Stimulated activated CD8-positive, alpha-beta memory T cell treated with anti-CD3 and anti-CD28 coated beads, Interleukin-7, amount 100 ng/mL, for 4 hours (primary cell): ENCODE measurements around the gene EFEMP2.

ENCODE experiments used
- DNase-seq, 2 donors: peaks; one replicate each; pipeline ENCODE4 v3.0.0-alpha.2; 2020; ENCODE audit warnings: low read depth in 2 of 2

EFEMP2 gene

GRCh38 chr11:65826984-65827735 is 45.4 kb downstream of the EFEMP2 start:
- no peak for DNase-seq

- DNase-seq = no peak
These were observed 49.6 kb downstream of the EFEMP2 start for GRCh38 chr11:65822776-65823528.

DNA sequence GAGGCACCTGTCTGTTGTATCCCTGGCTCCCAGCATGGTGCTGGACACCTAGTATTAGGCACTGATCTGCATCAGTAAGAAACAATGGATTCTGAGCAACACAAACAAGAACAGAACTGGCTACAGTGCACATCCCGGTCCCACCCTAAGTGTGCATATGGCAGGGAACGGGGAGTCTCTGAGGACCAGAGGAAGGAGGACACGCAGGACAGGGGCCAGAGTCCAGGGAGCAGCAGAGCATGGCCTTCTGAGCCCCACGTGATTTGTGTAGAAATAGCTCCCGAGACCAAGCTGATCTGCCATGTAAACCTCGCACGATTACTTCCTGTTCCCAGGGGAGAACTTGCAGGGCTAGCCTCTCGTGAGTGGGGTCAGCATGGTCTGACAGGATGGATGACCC is 51.5 kb downstream of the EFEMP2 start:
- DNase-seq = no peak

DNA sequence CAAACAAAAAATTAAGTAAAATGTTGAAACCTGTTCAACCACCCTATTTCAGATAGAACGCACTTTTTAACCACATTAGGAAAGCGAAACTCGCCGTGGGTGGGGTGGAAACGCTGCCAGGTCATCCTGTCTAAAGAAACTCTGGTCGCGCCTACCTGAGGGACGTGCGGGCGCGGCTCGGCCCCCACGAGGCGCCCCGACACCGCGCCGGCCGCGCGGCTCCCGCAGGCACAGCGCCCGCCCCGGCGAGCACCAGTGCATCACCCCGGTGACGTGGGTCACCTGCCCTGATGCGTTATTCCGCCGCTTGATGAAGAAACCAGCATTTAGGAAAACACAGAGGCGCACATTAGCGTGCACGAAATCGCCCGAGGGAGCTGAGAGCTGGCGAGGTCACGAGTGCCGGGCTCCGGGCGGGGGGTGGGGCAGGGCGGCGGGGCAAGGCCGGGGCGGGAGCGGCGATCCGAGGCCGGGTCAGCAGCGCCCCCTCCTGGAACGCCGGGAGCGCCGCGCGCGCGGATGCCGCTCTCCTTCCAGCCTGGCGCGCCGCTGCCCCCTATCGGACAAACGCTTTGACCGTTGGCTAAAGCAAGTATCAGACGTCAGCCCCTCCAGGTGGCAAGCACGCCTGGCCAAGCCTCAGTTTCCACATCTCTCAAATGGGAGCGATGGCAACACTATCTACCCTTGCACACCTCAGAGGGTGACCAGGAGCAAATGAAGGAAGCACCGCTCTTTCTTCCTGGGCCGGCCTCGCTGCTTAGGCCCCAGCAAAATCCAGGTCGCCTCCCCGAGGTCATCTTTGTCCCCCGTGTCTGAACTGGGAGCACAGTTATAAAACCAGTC is 54.5 kb downstream of the EFEMP2 start:
- peak; percentile 81 to 86 for DNase-seq

GRCh38 chr11:65817312-65817834 is 55.2 kb downstream of the EFEMP2 start:
- DNase-seq = no peak

DNA sequence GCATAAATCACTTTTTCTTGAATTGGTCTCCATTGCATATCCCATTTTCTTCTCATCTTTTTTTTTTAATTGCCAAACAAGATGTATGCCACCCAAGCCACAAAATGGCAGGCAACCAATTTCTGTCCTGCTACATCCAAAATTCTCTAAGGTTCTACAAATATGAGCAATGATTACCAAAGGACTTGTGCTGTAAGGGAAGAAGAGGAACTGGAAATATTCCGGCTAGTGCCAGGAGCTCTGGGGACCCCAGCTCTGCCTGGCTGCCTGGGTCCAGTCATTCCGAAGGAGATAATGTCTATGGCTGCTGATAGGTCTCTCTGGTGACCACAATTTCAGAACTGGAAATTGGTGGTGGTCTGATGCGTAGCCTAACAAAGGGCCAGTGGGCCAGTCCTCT is 55.9 kb downstream of the EFEMP2 start:
- DNase-seq = no peak
